Skeletal muscle satellite cell (primary cell): ENCODE data around the gene C2CD4D. TPM values are rescaled to one million over a fixed set of nuclear protein-coding genes. Genes with fewer than 3 reads are reported as not detected.

Source experiments
- H3K27me3 ChIP-seq: 2 replicates; pipeline ENCODE4 v1.7.0; 2013; ENCODE audit warnings: low read length; ENCODE audit not compliant: control insufficient read depth, insufficient read depth
- H3K36me3 ChIP-seq: 2 replicates; pipeline ENCODE4 v1.7.0; 2013; ENCODE audit warnings: mild to moderate bottlenecking, control low read depth, low read length; ENCODE audit not compliant: insufficient read depth
- H3K4me1 ChIP-seq: 2 replicates; pipeline ENCODE4 v1.7.0; 2013; ENCODE audit warnings: low read length; ENCODE audit not compliant: control insufficient read depth, insufficient read depth
- H3K4me2 ChIP-seq: 2 replicates; pipeline ENCODE4 v1.7.0; 2013; ENCODE audit warnings: mild to moderate bottlenecking, low read length
- H3K4me3 ChIP-seq: 2 replicates; pipeline ENCODE4 v1.7.0; 2013; ENCODE audit warnings: low read length
- H3K9ac ChIP-seq: 2 replicates; pipeline ENCODE4 v1.7.0; 2013; ENCODE audit warnings: mild to moderate bottlenecking, low read depth, low read length, moderate library complexity
- H3K9me3 ChIP-seq: replicated peaks from 2 replicates; pipeline ENCODE4 v1.7.0; 2013; ENCODE audit warnings: mild to moderate bottlenecking, control low read depth, low read length
- small RNA-seq: library from RNA; depleted of rRNA; stranded (forward); fragments of <200 nt; gene quantifications from one replicate; pipeline ENCODE3, GENCODE V24; 2012

C2CD4D gene

DNA sequence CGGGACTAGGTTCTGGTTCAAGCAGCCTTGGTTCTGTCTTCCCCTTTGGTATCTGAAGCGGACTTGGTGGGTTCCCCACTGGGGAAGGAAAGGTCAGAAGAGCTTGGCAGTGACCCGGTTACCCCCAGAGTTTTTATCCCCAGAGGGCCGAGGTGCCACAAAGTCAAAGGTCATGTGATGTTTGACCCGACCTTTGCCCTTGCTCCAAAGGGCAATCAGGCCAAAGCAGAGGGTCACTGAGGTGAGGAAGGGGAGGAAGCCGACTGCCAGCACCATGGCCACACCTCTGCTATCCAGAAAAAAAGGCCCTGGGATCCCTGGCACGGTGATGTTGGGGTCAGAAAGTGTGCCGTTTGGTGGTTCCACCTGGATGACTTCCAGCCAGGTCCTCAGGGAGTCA, 38.8 kb downstream of the C2CD4D start:
- Histone ChIP-seq H3K36me3 (no peaks in the 10 kb centered on the region), H3K9me3 (no peaks in the 10 kb centered on the region), H3K27me3 (peaks cover 95% of the 10 kb centered on the region), H3K4me3 (no peak overlapping the region), H3K9ac (no peak overlapping the region), H3K4me2 (no peak overlapping the region), H3K4me1 (no peaks in the 10 kb centered on the region)

DNA sequence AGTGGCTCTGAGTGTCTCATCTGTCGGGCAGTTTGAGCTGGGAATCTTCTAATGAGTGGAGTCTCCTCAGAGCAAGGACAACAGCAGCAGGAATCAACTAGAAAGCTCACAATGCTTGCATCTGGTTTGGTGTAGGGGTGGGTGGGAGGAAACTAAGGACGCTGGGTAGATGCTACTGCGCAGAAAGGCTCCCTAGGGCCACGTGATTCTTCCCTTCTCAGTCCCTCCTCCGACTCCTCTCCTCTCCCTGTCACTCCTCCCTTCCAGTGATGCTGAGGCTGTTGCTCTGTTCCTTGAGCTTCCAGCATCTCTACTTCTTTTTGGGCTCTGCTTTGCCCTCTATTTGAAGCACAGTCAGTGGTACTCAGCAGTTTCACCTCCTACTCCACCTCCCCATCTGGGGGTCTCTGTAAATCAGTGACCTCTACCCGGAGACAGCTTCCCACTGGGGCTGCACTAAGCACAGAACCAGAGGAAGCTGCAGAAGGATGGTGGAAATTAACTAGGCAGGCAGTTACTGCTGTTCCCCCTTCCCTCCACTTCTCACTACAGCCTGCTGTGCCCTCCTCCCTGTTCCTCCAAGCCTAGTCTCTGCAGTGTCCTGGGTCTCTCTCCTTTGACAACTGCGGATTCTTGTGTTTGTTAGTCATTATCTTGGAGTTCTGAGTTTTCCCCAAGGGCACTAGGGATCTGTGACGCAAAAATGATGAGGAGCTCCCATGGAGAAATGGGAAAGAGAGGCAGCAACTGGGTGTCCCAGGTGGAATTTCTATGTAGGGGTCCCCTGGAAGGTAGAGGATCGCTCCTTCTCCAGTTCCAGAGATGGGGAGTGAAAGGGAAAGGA, 40.2 kb downstream of the C2CD4D start:
- no peak overlapping the region for H3K9ac ChIP-seq

DNA sequence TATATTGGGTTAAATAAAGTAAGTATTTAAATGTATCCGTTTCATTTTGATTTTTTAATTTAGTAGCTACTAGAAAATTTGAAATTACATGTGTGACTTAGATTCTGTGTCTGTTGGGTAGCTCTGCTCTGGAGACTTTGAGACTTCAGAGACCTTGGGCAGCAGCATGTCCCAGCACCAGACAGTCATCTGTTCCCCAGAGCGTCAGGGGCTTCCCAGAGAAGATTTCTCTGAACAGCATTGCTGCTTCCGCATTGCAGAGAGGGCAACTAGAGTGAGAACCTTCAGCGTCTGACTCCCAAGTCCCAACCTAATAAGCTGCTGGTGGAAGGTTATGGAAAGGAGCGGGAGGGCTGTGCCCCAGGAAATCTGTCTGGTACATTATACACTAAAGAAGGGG, 41.0 kb downstream of the C2CD4D start:
- Histone ChIP-seq H3K4me3 (no peak overlapping the region), H3K9ac (no peak overlapping the region)

More for the DNA sequence above, 40.2 kb downstream of the C2CD4D start:
- no peaks in the 10 kb centered on the region for H3K9me3 ChIP-seq
- no peaks in the 10 kb centered on the region for H3K36me3 ChIP-seq
- no peak overlapping the region for H3K4me3 ChIP-seq
- no peaks in the 10 kb centered on the region for H3K4me1 ChIP-seq
- H3K27me3 ChIP-seq: peaks cover 84% of the 10 kb centered on the region
- no peak overlapping the region for H3K4me2 ChIP-seq

DNA sequence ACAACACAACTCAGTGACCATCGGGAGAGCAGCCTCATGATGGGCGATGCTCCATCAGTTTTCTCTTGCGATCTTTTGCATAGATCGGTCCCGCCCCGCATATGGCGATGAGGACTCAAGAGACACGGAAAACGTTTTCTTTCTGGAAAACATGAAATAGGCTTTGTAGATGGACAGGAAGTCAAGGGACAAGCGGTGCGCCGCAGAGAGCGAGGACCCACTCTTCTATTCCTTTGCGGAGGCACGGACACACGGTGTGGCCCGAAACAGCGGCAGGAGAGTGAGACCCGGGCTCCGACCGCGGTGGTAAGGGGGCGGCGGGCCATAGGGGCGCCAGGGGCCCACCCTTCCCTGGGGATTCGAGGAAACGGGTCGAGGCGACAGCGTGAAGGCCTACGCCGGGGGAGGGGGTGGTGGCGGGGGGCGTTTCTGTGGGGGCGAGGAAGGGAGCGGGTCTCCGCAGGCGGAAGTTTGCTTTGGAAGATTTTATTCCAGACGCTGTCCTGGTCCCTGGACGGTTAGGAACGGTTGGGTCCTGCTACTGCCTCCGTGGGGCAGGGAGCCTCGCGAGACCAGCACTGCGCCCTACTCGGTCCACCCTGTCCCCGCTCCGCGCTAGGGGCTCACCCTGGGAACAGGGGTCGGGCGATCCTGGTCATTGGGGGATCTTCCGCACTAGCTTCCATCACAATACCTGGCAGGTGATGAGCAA, 48.5 kb downstream of the C2CD4D start:
- peak overlapping the region; percentile 83 for H3K4me2 ChIP-seq
- peak overlapping the region; percentile 73 for H3K4me3 ChIP-seq
- no peaks in the 10 kb centered on the region for H3K9me3 ChIP-seq
- peaks cover 11% of the 10 kb centered on the region for H3K27me3 ChIP-seq
- no peaks in the 10 kb centered on the region for H3K36me3 ChIP-seq
- peak overlapping the region; percentile 45 for H3K9ac ChIP-seq
- peaks cover 9% of the 10 kb centered on the region for H3K4me1 ChIP-seq

More for the DNA sequence above, 41.0 kb downstream of the C2CD4D start:
- Histone ChIP-seq H3K4me1 (no peaks in the 10 kb centered on the region), H3K4me2 (no peak overlapping the region), H3K27me3 (peaks cover 76% of the 10 kb centered on the region), H3K9me3 (no peaks in the 10 kb centered on the region), H3K36me3 (no peaks in the 10 kb centered on the region)

DNA sequence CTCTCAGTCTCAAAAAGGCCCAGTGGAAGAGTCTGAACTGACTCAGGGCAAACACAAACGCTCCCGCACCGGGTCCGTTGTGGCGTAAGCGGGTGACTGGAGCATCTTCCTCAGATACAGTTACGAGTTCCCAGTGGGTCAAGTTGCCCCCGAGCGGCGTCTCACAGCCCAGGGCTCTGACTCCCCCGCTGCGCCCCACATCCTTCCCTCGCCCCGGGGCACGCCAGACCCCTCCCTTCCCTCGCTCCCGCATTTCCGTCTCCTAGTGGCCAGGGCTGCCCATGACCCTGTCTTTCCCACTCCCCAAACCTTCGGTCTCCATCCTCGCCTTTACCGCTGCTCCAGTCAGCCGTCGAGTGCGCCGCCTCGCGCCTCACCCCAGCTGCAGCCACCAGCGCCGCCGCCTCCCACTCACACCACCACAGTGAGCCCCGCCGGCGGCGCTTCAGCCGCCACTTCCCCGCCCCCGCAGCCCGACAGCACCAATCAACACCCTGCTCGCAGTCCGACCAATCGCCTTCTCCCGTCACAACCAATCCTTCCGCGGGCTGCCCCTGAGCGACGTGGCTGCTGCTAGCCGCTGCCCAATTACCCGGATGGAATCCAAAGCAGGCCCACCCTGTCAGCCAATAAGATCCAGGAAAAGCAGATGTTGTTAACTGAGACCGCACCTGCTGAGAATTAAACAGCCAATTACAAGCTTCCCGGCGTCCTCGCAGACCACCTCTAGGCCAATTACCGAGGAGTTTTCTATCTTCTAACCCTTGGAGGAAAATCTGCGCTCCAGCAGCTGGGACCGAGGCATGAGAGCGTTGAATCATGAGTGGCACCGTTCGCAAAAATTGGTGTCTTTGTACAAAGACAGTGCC, 49.3 kb downstream of the C2CD4D start, which contains the start of gene TDRKH:
Gene TDRKH (minus strand): TSS at position 430 of the 869 bp plus-strand sequence. CDS start 7,478 bp downstream, outside the sequence.
- Histone ChIP-seq H3K9ac (peak within 1 kb of the TSS; percentile 45), H3K4me2 (peak within 1 kb of the TSS; percentile 83), H3K27me3 (peaks cover 11% of the 10 kb centered on the region), H3K4me3 (peak within 1 kb of the TSS; percentile 73), H3K36me3 (no peaks in the 10 kb centered on the region), H3K4me1 (peaks cover 9% of the 10 kb centered on the region), H3K9me3 (no peaks in the 10 kb centered on the region)

Small RNAs within 50 kb of the gene (small RNA-seq; reads per million reads assigned to genes)
- not detected for gene RF00019
